Measurements from ENCODE around the gene ALDH7A1. TPM values are rescaled to one million over a fixed set of nuclear protein-coding genes. Genes with fewer than 3 reads are reported as not detected.

Gene ALDH7A1
- total and polyA plus RNA-seq, 10 of the 15 experiments (the other 5 are each of a cell fraction or from before 2014, with no cell fraction given): 0.18 to 1.0 (median 0.41) TPM; not detected in 1

- RAD21 ChIA-PET (ENCODE audit: unreplicated experiment): no interaction called here
- TF ChIP-seq PBX3 (IDR thresholded peaks at IDR 0.05; ENCODE audit: insufficient replicate concordance, low read depth, low read length) (no peak), CUX1 (IDR thresholded peaks at IDR 0.05; ENCODE audit: insufficient replicate concordance, low read depth, low read length) (no peak), BRCA1 (IDR thresholded peaks at IDR 0.05; ENCODE audit: low read depth, low read length) (no peak), NFXL1 (IDR thresholded peaks at IDR 0.05; ENCODE audit: borderline replicate concordance) (no peak), MYB (IDR thresholded peaks at IDR 0.05; ENCODE audit: borderline replicate concordance, low read depth, low read length) (no peak), E4F1 (IDR thresholded peaks at IDR 0.05; ENCODE audit: borderline replicate concordance, partially characterized antibody) (no peak), MYC (IDR thresholded peaks at IDR 0.05; ENCODE audit: insufficient read depth, insufficient read length, insufficient replicate concordance, low read length, severe bottlenecking) (no peak), ELK1 (IDR thresholded peaks at IDR 0.05; ENCODE audit: low read depth, low read length) (no peak), TAF1 (IDR thresholded peaks at IDR 0.05; ENCODE audit: borderline replicate concordance, low read depth, low read length) (no peak)
These were observed 78.9 kb downstream of the ALDH7A1 start for GRCh38 chr5:126516133-126516532.

More at GRCh38 chr5:126516133-126516532, 78.9 kb downstream of the ALDH7A1 start:
- no peak overlapping the region for H2AFZ ChIP-seq (ENCODE audit: control insufficient read depth, low read depth, low read length)
- no TSS peak for BruUV-seq (replicated peaks)
- no peaks in the 10 kb centered on the region; a peak in 1 of 4 replicates for H3K27me3 ChIP-seq (replicated peaks in 1 of 2; ENCODE audit: control insufficient read depth in 2 of 2, insufficient read depth in 2 of 2, low read length in 1 of 2)
- in situ Hi-C loops (cut with MboI) (no loop called here), intact Hi-C loops (cut with micrococcal nuclease; ENCODE audit: unreplicated experiment) (no loop called here)
- no peak overlapping the region for H3K4me3 ChIP-seq
- DNase-seq (ENCODE audit: low read depth, low spot score) (no peak), ATAC-seq (no peak), FAIRE-seq (no peak)
- ChIA-PET CTCF (interaction anchor here (0.5 to 2.5 kb wide), 3 partner anchors 16 to 1586 kb away, joined by 4 to 16 read pairs (median 4); no protein-coding TSS in a partner anchor), SMC1A (ENCODE audit: uncharacterized antibody, unreplicated experiment) (interaction anchor here (0.7 to 1.4 kb wide), 2 partner anchors 24 to 91 kb away, joined by 3 to 4 read pairs; no protein-coding TSS in a partner anchor), POLR2A (no interaction called here)
- no peak overlapping the region for H3K9ac ChIP-seq (ENCODE audit: control insufficient read depth, insufficient read depth, low read length)
- H3K4me2 ChIP-seq (ENCODE audit: control insufficient read depth, insufficient read depth): no peak overlapping the region
- WGBS (ENCODE audit: insufficient coverage, insufficient replicate concordance, low lambda C conversion rate, missing lambda C conversion rate): 13% methylated on average over 1 of the region's 1 CpG
- no peaks in the 10 kb centered on the region for H3K4me1 ChIP-seq (ENCODE audit: control insufficient read depth, insufficient read depth, low read length)
- no peaks in the 10 kb centered on the region for H3K36me3 ChIP-seq (ENCODE audit: control insufficient read depth in 2 of 2, insufficient read depth in 2 of 2, low read length in 1 of 2)
- no peaks in the 10 kb centered on the region for H3K79me2 ChIP-seq (ENCODE audit: control insufficient read depth, insufficient read depth, low read length)
- no peaks in the 10 kb centered on the region for H3K9me3 ChIP-seq (replicated peaks; ENCODE audit: control insufficient read depth, insufficient read depth, low read length)
- H4K20me1 ChIP-seq (ENCODE audit: control insufficient read depth, insufficient read depth): no peaks in the 10 kb centered on the region
- H3K27ac ChIP-seq (ENCODE audit: control insufficient read depth, insufficient read depth): no peak overlapping the region
